ENCODE data around the gene ZMYND11.

Gene ZMYND11

GRCh38 chr10:227014-227413 lies 91.8 kb downstream of the ZMYND11 start:
- Histone ChIP-seq H2AFZ (ENCODE audit: low read length) (no peak overlapping the region), H3K36me3 (ENCODE audit: insufficient read depth, low read length) (no peaks in the 10 kb centered on the region), H3K9me2 (ENCODE audit: low read depth, low read length) (no peaks in the 10 kb centered on the region), H3K9me3 (ENCODE audit: low read length) (no peaks in the 10 kb centered on the region), H4K20me1 (ENCODE audit: insufficient read depth, low read length) (no peaks in the 10 kb centered on the region), H3K4me2 (ENCODE audit: low read length) (no peak overlapping the region), H3K4me1 (ENCODE audit: insufficient read depth, low read length, severe bottlenecking) (peaks cover 5% of the 10 kb centered on the region), H3F3A (ENCODE audit: insufficient read depth, low read length) (no peaks in the 10 kb centered on the region), H3K27me3 (ENCODE audit: insufficient read depth, low read length) (no peaks in the 10 kb centered on the region), H3K79me2 (ENCODE audit: insufficient read depth, low read length) (no peaks in the 10 kb centered on the region), H3K9ac (ENCODE audit: low read length) (no peak overlapping the region), H3K27ac (ENCODE audit: low read depth, low read length, poor library complexity, severe bottlenecking) (no peak overlapping the region), H3K4me3 (ENCODE audit: low read depth, low read length, poor library complexity, severe bottlenecking) (no peak overlapping the region)
- TF ChIP-seq EZH2 (IDR thresholded peaks at IDR 0.05; ENCODE audit: borderline replicate concordance, low read length) (no peak), CTCF (IDR thresholded peaks at IDR 0.05; ENCODE audit: low read length) (no peak)

DNA sequence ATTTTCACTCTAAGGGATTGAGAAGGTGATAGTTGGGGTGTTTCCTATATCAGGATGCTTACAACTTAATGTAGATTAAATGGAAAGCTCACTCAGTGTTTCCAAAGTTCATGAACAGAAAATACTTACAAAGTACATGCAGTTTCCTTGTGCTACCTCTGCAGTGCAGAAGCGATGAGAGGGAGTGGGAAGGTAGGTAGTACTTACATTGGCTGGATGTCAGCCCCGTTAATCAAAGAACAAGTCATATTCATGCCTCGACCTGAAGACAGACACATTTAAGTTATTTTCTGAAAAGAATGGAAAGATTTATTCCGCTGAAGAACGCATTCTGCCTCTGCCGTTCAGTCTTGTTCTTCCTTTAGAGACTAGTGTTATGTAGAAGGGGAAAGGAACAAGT lies 93.1 kb downstream of the ZMYND11 start:
- no peak for TF ChIP-seq CTCF (IDR thresholded peaks at IDR 0.05; ENCODE audit: low read length)
- TF ChIP-seq EZH2 (IDR thresholded peaks at IDR 0.05; ENCODE audit: borderline replicate concordance, low read length): no peak
- no peak overlapping the region for H3K4me2 ChIP-seq (ENCODE audit: low read length)
- no peaks in the 10 kb centered on the region for H3K36me3 ChIP-seq (ENCODE audit: insufficient read depth, low read length)
- H3K9ac ChIP-seq (ENCODE audit: low read length): no peak overlapping the region
- H2AFZ ChIP-seq (ENCODE audit: low read length): no peak overlapping the region
- peaks cover 5% of the 10 kb centered on the region for H3K4me1 ChIP-seq (ENCODE audit: insufficient read depth, low read length, severe bottlenecking)
- no peaks in the 10 kb centered on the region for H3F3A ChIP-seq (ENCODE audit: insufficient read depth, low read length)
- H3K27ac ChIP-seq (ENCODE audit: low read depth, low read length, poor library complexity, severe bottlenecking): no peak overlapping the region
- H3K79me2 ChIP-seq (ENCODE audit: insufficient read depth, low read length): no peaks in the 10 kb centered on the region
- H4K20me1 ChIP-seq (ENCODE audit: insufficient read depth, low read length): no peaks in the 10 kb centered on the region
- H3K9me3 ChIP-seq (ENCODE audit: low read length): no peaks in the 10 kb centered on the region
- no peaks in the 10 kb centered on the region for H3K27me3 ChIP-seq (ENCODE audit: insufficient read depth, low read length)
- H3K9me2 ChIP-seq (ENCODE audit: low read depth, low read length): no peaks in the 10 kb centered on the region
- H3K4me3 ChIP-seq (ENCODE audit: low read depth, low read length, poor library complexity, severe bottlenecking): no peak overlapping the region

DNA sequence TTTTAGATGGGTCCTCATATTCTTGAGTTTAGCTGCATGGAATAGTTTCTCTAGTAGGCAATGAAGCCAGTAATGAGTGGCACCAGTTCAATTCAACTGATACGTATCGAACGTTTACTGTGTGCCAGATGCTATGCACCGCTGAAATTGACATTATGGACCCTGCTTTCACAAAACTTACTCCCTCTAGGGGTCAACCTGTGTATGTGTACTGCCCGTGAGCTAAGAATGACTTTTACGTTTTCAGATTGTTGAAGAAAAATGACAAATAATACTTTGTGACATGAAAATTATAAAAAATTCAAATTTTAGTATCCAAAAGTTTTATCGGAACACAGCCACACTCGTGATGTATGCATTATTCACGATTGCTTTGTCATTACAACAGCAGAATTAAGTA lies 95.5 kb downstream of the ZMYND11 start:
- H2AFZ ChIP-seq (ENCODE audit: low read length): no peak overlapping the region
- no peaks in the 10 kb centered on the region for H3F3A ChIP-seq (ENCODE audit: insufficient read depth, low read length)
- no peaks in the 10 kb centered on the region for H3K9me2 ChIP-seq (ENCODE audit: low read depth, low read length)
- no peak overlapping the region for H3K27ac ChIP-seq (ENCODE audit: low read depth, low read length, poor library complexity, severe bottlenecking)
- no peaks in the 10 kb centered on the region for H3K36me3 ChIP-seq (ENCODE audit: insufficient read depth, low read length)
- no peaks in the 10 kb centered on the region for H4K20me1 ChIP-seq (ENCODE audit: insufficient read depth, low read length)
- H3K4me1 ChIP-seq (ENCODE audit: insufficient read depth, low read length, severe bottlenecking): peaks cover 11% of the 10 kb centered on the region
- H3K79me2 ChIP-seq (ENCODE audit: insufficient read depth, low read length): no peaks in the 10 kb centered on the region
- TF ChIP-seq CTCF (IDR thresholded peaks at IDR 0.05; ENCODE audit: low read length) (peak; percentile 72), EZH2 (IDR thresholded peaks at IDR 0.05; ENCODE audit: borderline replicate concordance, low read length) (no peak)
- H3K4me3 ChIP-seq (ENCODE audit: low read depth, low read length, poor library complexity, severe bottlenecking): no peak overlapping the region
- no peak overlapping the region for H3K4me2 ChIP-seq (ENCODE audit: low read length)
- H3K27me3 ChIP-seq (ENCODE audit: insufficient read depth, low read length): no peaks in the 10 kb centered on the region
- no peaks in the 10 kb centered on the region for H3K9me3 ChIP-seq (ENCODE audit: low read length)
- no peak overlapping the region for H3K9ac ChIP-seq (ENCODE audit: low read length)

Measured in OCI-LY1 (cell line).